Measurements from ENCODE around the gene DCAF11. TPM values are rescaled to one million over a fixed set of nuclear protein-coding genes. Genes with fewer than 3 reads are reported as not detected.

Gene DCAF11
- total RNA-seq: 10 to 100 TPM; 45.7 to 57.6 (median 50.7) TPM

DNA sequence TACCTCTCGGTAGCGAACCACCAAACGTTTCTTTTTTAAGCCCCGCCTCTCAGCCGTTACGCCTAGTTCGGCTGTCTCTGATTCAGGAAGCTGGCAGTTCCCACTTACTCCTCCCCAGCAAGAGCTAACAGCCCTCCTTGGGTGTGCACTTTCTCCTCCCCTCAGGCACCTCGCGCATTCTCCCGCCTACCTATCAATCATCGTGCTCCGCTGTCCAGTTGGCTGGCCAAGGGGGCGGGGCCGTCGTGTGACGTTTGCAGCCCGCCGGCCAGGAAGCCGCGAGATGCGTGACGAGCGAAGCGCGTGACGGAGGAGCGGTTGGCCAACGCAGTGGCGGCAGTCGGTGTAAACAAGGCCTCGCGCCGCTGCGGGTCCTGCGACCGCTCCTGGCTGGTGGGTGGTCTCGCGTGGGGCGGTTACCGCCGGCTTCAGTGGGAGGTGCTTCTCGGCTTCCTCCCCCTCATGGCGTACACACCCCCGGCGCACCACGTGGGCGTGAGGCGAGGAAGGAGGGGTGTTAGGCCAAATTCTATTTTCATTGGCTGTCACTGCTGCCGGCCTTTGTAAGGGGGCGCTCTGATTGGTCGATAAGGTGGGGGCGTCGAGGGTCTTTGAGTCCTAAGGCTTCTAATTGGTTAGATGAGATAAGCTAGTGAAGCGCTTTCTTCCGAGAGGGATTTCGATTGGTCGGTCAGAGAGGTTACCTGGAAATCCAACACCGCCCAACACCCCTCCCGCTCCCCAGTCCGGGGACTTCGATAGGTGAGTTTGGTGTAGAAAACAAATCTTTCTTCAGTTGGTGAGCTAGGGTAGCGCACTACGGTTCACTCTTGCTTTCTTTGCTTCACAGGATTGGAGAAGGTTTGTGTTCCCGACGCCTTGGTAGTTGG, at the start of gene DCAF11, which contains the start of gene NRL:
DCAF11 (plus strand) TSS at position 246 of the 890 bp plus-strand sequence. CDS start 818 bp downstream, outside the sequence.
NRL (minus strand) TSS at position 418 of the 890 bp plus-strand sequence. CDS start 32,101 bp downstream, outside the sequence.
- Mint-ChIP-seq H3K36me3 (ENCODE audit: insufficient read depth) (peaks cover 22% of the 10 kb centered on the region), H3K27me3 (ENCODE audit: low read depth) (no peaks in the 10 kb centered on the region), H3K9me3 (no peaks in the 10 kb centered on the region), H3K4me3 (peak within 1 kb of the TSS; percentile 93), H3K4me1 (ENCODE audit: low read depth) (peaks cover 27% of the 10 kb centered on the region)
- ATAC-seq: peak; percentile 90 to 92
- DNase-seq: peak; percentile 99

DNA sequence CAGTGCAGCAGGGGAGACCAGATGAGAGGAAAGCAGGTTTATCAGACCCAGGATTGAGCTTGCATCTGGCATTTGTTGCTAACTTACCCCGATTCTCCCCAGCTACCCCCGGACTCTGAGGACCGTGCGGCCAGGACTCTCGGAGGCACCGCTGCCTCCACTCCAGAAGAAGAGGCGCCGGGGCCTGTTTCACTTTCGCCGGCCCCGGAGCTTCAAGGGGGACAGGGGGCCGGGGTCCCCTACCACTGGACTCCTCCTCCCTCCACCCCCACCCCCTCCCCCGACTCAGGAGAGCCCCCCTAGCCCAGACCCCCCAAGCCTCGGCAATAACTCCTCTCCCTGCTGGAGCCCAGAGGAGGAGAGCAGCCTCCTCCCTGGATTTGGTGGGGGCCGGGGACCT, 49.7 kb upstream of the DCAF11 start:
- no peaks in the 10 kb centered on the region for H3K4me1 Mint-ChIP-seq (ENCODE audit: low read depth)

DNA sequence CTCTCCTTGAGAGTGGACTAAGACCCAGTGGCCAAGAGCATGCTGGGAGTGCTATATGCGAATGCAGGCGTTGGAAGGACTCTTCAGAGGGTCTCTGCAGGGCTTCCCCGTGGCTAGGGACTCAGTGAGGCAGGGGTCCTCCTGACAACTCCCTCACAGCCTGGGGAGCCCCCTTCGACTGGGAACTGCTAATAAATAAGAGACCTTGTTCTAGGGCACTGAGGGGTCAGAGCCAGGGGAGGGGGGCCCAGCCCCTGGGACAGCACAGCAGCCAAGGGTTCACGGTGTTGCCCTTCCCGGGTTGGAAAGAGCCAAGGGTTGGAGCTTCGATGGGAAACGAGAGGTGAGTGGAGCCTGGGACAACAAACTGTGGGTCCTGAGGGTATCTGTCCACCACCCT, 49.2 kb upstream of the DCAF11 start:
- H3K4me1 Mint-ChIP-seq (ENCODE audit: low read depth): peaks cover 2% of the 10 kb centered on the region
- H3K4me3 Mint-ChIP-seq: no peak overlapping the region
- H3K9me3 Mint-ChIP-seq: no peaks in the 10 kb centered on the region
- ATAC-seq (no peak), DNase-seq (no peak)
- H3K36me3 Mint-ChIP-seq (ENCODE audit: insufficient read depth): peaks cover 3% of the 10 kb centered on the region
- H3K27me3 Mint-ChIP-seq (ENCODE audit: low read depth): peaks cover 2% of the 10 kb centered on the region

More for the DNA sequence above, 49.7 kb upstream of the DCAF11 start:
- DNase-seq: no peak
- Mint-ChIP-seq H3K4me3 (no peak overlapping the region), H3K27me3 (ENCODE audit: low read depth) (peaks cover 2% of the 10 kb centered on the region), H3K9me3 (no peaks in the 10 kb centered on the region), H3K36me3 (ENCODE audit: insufficient read depth) (peaks cover 3% of the 10 kb centered on the region)
- ATAC-seq: no peak

DNA sequence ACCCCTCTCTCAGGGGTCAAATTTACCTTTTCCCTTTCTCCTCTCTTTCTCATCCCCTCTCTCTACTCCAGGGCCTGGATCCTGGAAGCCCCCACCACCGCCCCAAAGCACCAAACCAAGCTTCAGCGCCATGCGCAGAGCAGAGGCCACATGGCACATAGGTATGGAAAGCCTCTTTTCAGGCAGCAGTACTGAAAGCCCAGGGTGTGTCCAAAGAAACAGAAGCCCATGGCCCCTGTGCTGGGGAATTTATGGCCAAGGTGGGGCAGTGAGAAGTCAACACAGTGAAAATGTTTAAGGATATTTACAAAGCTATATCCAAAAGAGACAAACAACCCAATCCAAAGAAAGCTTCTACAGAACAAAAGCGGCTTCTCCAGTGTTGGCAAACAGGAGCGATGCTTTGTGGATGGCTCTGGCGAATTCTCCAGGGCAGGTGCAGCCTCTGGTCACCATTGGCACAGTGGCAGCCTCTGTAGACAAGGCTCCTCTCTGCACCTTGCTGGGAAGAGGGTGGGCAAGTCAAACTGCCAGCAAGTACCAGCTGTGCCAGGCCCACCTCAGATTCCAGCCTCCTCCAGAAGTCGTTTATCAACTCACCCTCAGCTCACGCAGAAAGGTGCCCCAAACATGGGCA, 48.0 kb upstream of the DCAF11 start:
- peaks cover 3% of the 10 kb centered on the region for H3K36me3 Mint-ChIP-seq (ENCODE audit: insufficient read depth)

DNA sequence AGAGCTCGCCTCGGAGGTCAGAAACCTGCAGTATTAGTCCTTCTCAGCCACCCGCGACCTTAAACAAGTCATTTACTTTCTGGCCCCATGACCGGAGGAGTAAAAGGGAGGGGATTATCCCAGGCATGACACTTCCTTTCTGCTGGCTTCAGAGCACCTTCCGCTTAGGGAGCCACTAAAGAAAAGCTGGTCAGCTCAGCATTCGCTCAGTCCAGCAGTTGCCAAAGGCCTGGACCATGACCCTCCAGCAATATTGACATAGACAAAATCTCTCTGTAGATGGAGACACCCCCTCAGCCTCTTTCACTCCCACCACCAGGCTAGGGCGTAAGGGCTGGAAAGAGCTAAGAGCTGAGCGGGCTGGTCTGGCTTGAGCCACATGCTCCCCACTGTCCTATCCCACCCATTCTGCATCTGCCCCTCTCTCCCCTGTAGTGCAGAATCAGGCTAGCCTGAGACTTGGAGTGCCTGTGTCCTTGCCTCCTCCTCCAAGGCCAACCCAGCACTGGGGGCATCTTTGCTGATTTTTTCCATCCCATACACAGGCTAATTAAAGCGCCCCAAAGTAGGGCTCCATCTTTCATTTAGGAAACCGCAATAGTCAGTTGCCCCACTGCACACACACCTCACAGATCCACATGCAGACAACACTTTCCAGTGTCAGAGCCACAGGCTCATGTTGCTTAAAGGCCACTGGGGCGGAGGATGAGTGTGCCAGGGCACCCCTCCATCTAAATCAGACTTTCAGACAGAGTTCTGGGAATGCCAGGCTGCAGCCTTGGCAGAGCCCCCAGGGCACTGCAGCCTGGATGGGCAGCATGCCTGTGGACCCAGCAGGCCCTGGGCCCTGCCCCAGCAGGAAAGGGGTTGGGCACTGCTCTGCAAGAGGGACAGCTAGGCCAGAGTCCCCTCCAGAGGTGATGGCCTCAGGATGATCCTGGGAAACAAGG, 47.2 kb upstream of the DCAF11 start:
- Mint-ChIP-seq H3K4me3 (no peak overlapping the region), H3K36me3 (ENCODE audit: insufficient read depth) (peaks cover 3% of the 10 kb centered on the region), H3K9me3 (no peaks in the 10 kb centered on the region), H3K27me3 (ENCODE audit: low read depth) (peaks cover 5% of the 10 kb centered on the region), H3K4me1 (ENCODE audit: low read depth) (peaks cover 11% of the 10 kb centered on the region)
- no peak for DNase-seq
- ATAC-seq: no peak

More for the DNA sequence above, 48.0 kb upstream of the DCAF11 start:
- peaks cover 11% of the 10 kb centered on the region for H3K4me1 Mint-ChIP-seq (ENCODE audit: low read depth)
- DNase-seq (no peak), ATAC-seq (no peak)
- H3K4me3 Mint-ChIP-seq: no peak overlapping the region
- peaks cover 5% of the 10 kb centered on the region for H3K27me3 Mint-ChIP-seq (ENCODE audit: low read depth)
- no peaks in the 10 kb centered on the region for H3K9me3 Mint-ChIP-seq

DNA sequence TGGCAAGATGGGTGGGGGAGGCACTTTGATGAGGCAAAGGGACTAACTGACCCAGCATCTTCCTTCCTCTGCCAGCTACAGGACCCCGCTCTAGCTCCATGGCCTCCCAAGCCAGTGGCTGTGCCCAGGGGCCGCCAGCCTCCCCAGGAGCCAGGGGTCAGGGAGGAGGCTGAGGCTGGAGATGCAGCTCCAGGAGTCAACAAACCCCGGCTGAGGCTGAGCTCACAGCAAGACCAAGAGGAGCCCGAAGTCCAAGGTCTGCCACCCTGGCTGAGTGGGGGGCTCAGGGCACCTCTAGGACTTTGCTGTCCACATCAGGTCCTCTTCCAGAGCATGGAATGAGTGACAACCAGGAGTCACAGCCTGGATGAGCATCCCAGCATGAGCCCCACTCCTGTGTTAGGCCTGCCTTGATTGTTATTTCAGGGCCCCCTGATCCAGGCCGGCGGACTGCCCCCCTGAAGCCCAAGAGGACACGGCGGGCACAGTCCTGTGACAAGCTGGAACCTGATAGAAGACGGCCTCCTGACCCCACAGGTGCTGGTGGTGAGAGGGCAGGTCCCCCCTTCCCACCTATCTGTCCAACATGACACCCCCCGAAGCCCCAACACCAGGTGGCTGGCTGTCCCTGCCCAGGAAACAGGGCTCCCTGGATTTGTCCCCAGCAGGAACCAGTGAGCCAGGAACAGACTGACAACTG, 45.7 kb upstream of the DCAF11 start:
- ATAC-seq (no peak), DNase-seq (no peak)
- H3K36me3 Mint-ChIP-seq (ENCODE audit: insufficient read depth): peaks cover 3% of the 10 kb centered on the region
- peaks cover 11% of the 10 kb centered on the region for H3K4me1 Mint-ChIP-seq (ENCODE audit: low read depth)
- no peaks in the 10 kb centered on the region for H3K9me3 Mint-ChIP-seq
- H3K27me3 Mint-ChIP-seq (ENCODE audit: low read depth): peaks cover 5% of the 10 kb centered on the region
- no peak overlapping the region for H3K4me3 Mint-ChIP-seq

DNA sequence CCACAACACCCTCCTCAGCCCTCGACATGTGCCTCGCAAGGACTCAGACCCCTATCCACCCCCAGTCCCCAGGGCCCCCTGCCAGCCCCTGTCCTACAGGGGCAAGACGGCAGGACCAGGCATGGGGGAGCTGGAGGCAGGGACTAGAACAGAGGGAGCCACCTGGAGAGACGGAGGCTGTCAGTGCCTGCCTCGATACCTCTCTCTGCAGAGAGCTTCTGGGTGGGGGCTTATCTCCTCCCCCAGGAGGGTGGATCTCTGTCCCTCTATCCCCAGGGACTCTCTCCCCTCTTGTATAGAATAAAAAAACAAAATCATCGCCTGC, 45.2 kb upstream of the DCAF11 start:
- DNase-seq (no peak), ATAC-seq (no peak)
- Mint-ChIP-seq H3K4me3 (no peak overlapping the region), H3K36me3 (ENCODE audit: insufficient read depth) (peaks cover 3% of the 10 kb centered on the region), H3K4me1 (ENCODE audit: low read depth) (peaks cover 11% of the 10 kb centered on the region), H3K9me3 (no peaks in the 10 kb centered on the region), H3K27me3 (ENCODE audit: low read depth) (peaks cover 5% of the 10 kb centered on the region)

DNA sequence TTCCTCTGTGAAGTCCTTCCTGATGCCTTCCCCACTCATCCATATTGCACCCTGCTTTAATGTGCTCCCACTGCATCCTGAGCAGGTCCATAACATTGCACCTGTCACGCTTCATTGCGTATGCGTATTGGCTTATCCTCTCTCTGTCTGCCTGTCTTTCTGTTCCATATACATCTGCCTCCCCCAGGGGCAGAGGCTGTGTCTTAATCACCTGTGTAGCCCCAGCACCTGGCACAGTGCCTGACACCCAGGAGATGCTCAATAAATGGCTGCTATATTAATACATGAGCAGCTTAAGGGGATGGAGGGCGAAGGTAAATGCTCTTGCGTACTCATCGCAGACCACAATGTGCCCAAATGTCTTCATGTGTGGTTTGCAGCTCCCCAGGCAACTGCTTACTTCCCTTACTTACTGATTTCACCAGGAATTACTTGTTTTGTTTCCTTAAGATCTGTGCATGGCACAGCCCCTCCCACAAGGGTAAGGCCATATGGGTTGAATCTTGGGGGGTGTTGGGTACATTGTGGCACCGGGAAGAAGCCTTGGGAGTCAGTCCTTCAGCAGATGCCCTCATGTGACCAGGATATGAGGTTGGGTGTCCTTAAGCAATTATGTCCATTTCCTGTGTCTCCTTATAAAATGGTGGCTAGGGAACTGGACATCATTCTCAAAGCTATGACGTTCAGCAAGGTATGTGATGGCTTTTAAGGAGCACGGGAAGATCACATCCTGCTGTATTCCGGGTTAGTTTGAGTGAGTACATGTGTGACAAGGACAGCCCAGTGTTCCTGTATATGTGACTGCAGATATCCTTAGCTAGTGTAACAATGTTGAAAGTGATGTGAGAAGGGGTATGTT, 44.1 kb upstream of the DCAF11 start:
- Mint-ChIP-seq H3K36me3 (ENCODE audit: insufficient read depth) (peaks cover 3% of the 10 kb centered on the region), H3K4me3 (no peak overlapping the region)

DNA sequence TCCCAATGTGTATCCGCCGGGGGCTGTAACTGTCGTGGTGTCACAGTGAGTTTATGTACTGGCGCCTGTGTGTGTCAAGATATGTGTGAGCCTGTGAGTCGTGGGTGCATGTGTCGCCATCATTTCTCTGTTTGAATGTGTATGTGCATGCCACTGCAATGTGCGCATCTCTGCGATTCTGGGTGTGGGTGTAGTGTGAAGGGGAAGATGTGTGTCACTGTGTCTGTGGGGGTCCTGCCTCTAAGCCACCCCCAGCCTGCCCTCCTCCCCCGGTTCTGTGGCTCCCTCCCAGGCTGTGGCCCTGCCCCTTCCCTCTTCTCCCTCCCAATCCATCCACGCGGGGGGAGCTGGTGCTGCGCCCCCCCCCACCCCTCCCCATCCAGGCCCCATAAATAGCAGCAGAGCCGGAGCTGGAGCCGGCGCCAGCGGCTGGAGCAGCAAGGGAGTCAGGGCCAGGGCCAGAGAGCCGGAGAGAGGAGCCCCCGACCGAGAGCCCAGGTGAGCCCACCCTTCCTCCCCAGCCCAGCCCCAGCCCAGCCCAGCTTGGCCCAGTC, 43.4 kb upstream of the DCAF11 start, which contains the start of gene CPNE6:
CPNE6 (plus strand) TSS at position 419 of the 554 bp plus-strand sequence. CDS start 1,375 bp downstream, outside the sequence.
- Mint-ChIP-seq H3K27me3 (ENCODE audit: low read depth) (peaks cover 4% of the 10 kb centered on the region), H3K4me1 (ENCODE audit: low read depth) (peaks cover 11% of the 10 kb centered on the region), H3K36me3 (ENCODE audit: insufficient read depth) (peaks cover 3% of the 10 kb centered on the region), H3K4me3 (no peak within 1 kb of the TSS), H3K9me3 (no peaks in the 10 kb centered on the region)
- ATAC-seq: peak; percentile 86 to 96
- DNase-seq: no peak

More for the DNA sequence above, 44.1 kb upstream of the DCAF11 start:
- Mint-ChIP-seq H3K9me3 (no peaks in the 10 kb centered on the region), H3K4me1 (ENCODE audit: low read depth) (peaks cover 11% of the 10 kb centered on the region), H3K27me3 (ENCODE audit: low read depth) (peaks cover 4% of the 10 kb centered on the region)
- ATAC-seq: no peak
- DNase-seq: no peak

DNA sequence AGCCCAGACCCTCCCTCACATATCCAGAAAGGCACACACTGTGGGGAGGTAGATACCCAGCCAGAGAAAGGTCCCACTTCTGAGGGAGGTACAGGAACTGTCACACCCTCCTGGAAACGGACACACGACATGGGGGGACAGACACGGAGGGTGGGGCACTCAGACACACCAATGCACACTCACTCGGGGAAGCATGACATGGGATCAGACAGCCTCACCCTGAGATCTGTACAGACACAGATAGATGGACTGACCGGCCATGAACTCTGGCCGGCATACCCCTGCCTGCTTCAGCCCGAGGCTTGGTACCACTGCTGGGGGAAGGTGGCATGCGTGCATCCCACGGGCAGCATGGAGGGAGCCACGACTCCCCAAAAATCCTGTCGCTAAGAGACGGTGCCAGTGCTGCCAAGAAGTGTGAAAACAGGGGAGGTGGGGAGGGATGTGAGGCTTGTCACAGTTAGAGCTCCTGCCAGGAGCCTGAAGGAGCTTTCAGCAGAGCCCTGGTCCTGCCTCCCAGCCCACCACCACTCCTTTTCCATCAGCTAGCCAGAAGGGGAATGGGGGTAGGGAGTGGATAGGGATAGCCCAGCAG, 42.6 kb upstream of the DCAF11 start:
- peaks cover 11% of the 10 kb centered on the region for H3K4me1 Mint-ChIP-seq (ENCODE audit: low read depth)
- DNase-seq: no peak
- no peak for ATAC-seq
- no peak overlapping the region for H3K4me3 Mint-ChIP-seq
- H3K9me3 Mint-ChIP-seq: no peaks in the 10 kb centered on the region
- peaks cover 3% of the 10 kb centered on the region for H3K36me3 Mint-ChIP-seq (ENCODE audit: insufficient read depth)
- H3K27me3 Mint-ChIP-seq (ENCODE audit: low read depth): peaks cover 4% of the 10 kb centered on the region

DNA sequence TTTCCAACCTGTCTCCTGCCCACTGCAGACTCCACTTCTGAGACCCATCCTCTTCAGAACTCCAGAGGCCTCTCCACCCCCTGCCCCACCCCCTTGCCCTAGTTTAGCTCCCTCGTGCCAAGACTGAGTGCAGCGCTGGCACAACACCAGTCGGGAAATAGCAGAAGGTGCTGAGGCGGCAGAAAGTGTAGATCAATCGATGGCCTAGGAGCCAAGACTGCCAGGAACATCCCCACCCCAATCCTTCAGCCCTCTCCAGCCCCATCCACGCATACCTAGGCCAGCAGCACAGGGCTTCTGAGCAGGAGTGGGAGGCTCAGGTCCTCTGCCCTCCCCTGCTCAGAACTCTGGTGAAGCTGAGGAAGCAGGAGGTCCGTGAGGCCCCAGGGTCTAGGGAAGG, 42.1 kb upstream of the DCAF11 start:
- H3K27me3 Mint-ChIP-seq (ENCODE audit: low read depth): peaks cover 4% of the 10 kb centered on the region
- DNase-seq: no peak
- H3K9me3 Mint-ChIP-seq: no peaks in the 10 kb centered on the region
- peaks cover 2% of the 10 kb centered on the region for H3K36me3 Mint-ChIP-seq (ENCODE audit: insufficient read depth)
- peaks cover 11% of the 10 kb centered on the region for H3K4me1 Mint-ChIP-seq (ENCODE audit: low read depth)
- H3K4me3 Mint-ChIP-seq: no peak overlapping the region
- ATAC-seq: no peak

Data from activated T-cell treated with anti-CD3 and anti-CD28 coated beads, Interleukin-2, amount 50 U/mL, for 4 hours (primary cell).